Measurements from ENCODE around the gene NTM.
A peak's percentile ranks its signal among the peaks of the same experiment; 100 is the strongest.

Gene NTM

GRCh38 chr11:131504199-131504949, 134.0 kb downstream of the NTM start:
- DNase-seq (ENCODE audit: low read depth) = peak; percentile 28
- Histone ChIP-seq H3K4me3 (ENCODE audit: low read length) (no peak overlapping the region), H3K4me1 (ENCODE audit: control insufficient read depth, insufficient read depth, low read length) (no peaks in the 10 kb centered on the region), H3K9ac (ENCODE audit: low read length) (no peak overlapping the region), H3K27me3 (replicated peaks; ENCODE audit: control insufficient read depth, insufficient read depth, low read length) (peaks cover 48% of the 10 kb centered on the region), H3K36me3 (ENCODE audit: control insufficient read depth, insufficient read depth, low read length, severe bottlenecking) (no peaks in the 10 kb centered on the region), H3K9me3 (ENCODE audit: control insufficient read depth, low read length) (no peaks in the 10 kb centered on the region)

GRCh38 chr11:131506348-131506747, 135.9 kb downstream of the NTM start:
- Histone ChIP-seq H3K4me1 (ENCODE audit: control insufficient read depth, insufficient read depth, low read length) (no peaks in the 10 kb centered on the region), H3K9me3 (ENCODE audit: control insufficient read depth, low read length) (no peaks in the 10 kb centered on the region), H3K27me3 (replicated peaks; ENCODE audit: control insufficient read depth, insufficient read depth, low read length) (peaks cover 48% of the 10 kb centered on the region), H3K36me3 (ENCODE audit: control insufficient read depth, insufficient read depth, low read length, severe bottlenecking) (no peaks in the 10 kb centered on the region), H3K4me3 (ENCODE audit: low read length) (no peak overlapping the region), H3K9ac (ENCODE audit: low read length) (no peak overlapping the region)
- no peak for DNase-seq (ENCODE audit: low read depth)

- H3K36me3 ChIP-seq (ENCODE audit: control insufficient read depth, insufficient read depth, low read length, severe bottlenecking) = no peaks in the 10 kb centered on the region
- H3K4me3 ChIP-seq (ENCODE audit: low read length) = no peak overlapping the region
- no peak overlapping the region for H3K9ac ChIP-seq (ENCODE audit: low read length)
- H3K27me3 ChIP-seq (replicated peaks; ENCODE audit: control insufficient read depth, insufficient read depth, low read length) = peaks cover 20% of the 10 kb centered on the region
- DNase-seq (ENCODE audit: low read depth) = no peak
- H3K9me3 ChIP-seq (ENCODE audit: control insufficient read depth, low read length) = no peaks in the 10 kb centered on the region
- H3K4me1 ChIP-seq (ENCODE audit: control insufficient read depth, insufficient read depth, low read length) = no peaks in the 10 kb centered on the region
Measured at GRCh38 chr11:131510662-131511061, 140.2 kb downstream of the NTM start.

GRCh38 chr11:131511794-131512193, 141.4 kb downstream of the NTM start:
- Histone ChIP-seq H3K27me3 (replicated peaks; ENCODE audit: control insufficient read depth, insufficient read depth, low read length) (peaks cover 18% of the 10 kb centered on the region), H3K4me3 (ENCODE audit: low read length) (no peak overlapping the region), H3K36me3 (ENCODE audit: control insufficient read depth, insufficient read depth, low read length, severe bottlenecking) (no peaks in the 10 kb centered on the region), H3K4me1 (ENCODE audit: control insufficient read depth, insufficient read depth, low read length) (no peaks in the 10 kb centered on the region), H3K9me3 (ENCODE audit: control insufficient read depth, low read length) (no peaks in the 10 kb centered on the region), H3K9ac (ENCODE audit: low read length) (no peak overlapping the region)
- DNase-seq (ENCODE audit: low read depth) = peak; percentile 29

- Histone ChIP-seq H3K27me3 (replicated peaks; ENCODE audit: control insufficient read depth, insufficient read depth, low read length) (peaks cover 18% of the 10 kb centered on the region), H3K9ac (ENCODE audit: low read length) (no peak overlapping the region), H3K4me3 (ENCODE audit: low read length) (no peak overlapping the region), H3K4me1 (ENCODE audit: control insufficient read depth, insufficient read depth, low read length) (no peaks in the 10 kb centered on the region), H3K36me3 (ENCODE audit: control insufficient read depth, insufficient read depth, low read length, severe bottlenecking) (no peaks in the 10 kb centered on the region), H3K9me3 (ENCODE audit: control insufficient read depth, low read length) (no peaks in the 10 kb centered on the region)
- no peak for DNase-seq (ENCODE audit: low read depth)
Measured at GRCh38 chr11:131512228-131512627, 141.8 kb downstream of the NTM start.

- Histone ChIP-seq H3K27me3 (replicated peaks; ENCODE audit: control insufficient read depth, insufficient read depth, low read length) (peaks cover 23% of the 10 kb centered on the region), H3K9ac (ENCODE audit: low read length) (no peak overlapping the region), H3K36me3 (ENCODE audit: control insufficient read depth, insufficient read depth, low read length, severe bottlenecking) (no peaks in the 10 kb centered on the region), H3K9me3 (ENCODE audit: control insufficient read depth, low read length) (no peaks in the 10 kb centered on the region), H3K4me1 (ENCODE audit: control insufficient read depth, insufficient read depth, low read length) (no peaks in the 10 kb centered on the region), H3K4me3 (ENCODE audit: low read length) (no peak overlapping the region)
- DNase-seq (ENCODE audit: low read depth) = no peak
Measured at GRCh38 chr11:131514062-131514461, 143.6 kb downstream of the NTM start.

GRCh38 chr11:131518305-131518838, 148.0 kb downstream of the NTM start:
- no peaks in the 10 kb centered on the region for H3K4me1 ChIP-seq (ENCODE audit: control insufficient read depth, insufficient read depth, low read length)
- H3K4me3 ChIP-seq (ENCODE audit: low read length) = no peak overlapping the region
- H3K9ac ChIP-seq (ENCODE audit: low read length) = no peak overlapping the region
- peaks cover 19% of the 10 kb centered on the region for H3K27me3 ChIP-seq (replicated peaks; ENCODE audit: control insufficient read depth, insufficient read depth, low read length)
- H3K36me3 ChIP-seq (ENCODE audit: control insufficient read depth, insufficient read depth, low read length, severe bottlenecking) = no peaks in the 10 kb centered on the region
- DNase-seq (ENCODE audit: low read depth) = no peak
- H3K9me3 ChIP-seq (ENCODE audit: control insufficient read depth, low read length) = no peaks in the 10 kb centered on the region

- DNase-seq (ENCODE audit: low read depth) = no peak
- no peaks in the 10 kb centered on the region for H3K4me1 ChIP-seq (ENCODE audit: control insufficient read depth, insufficient read depth, low read length)
- no peak overlapping the region for H3K9ac ChIP-seq (ENCODE audit: low read length)
- H3K27me3 ChIP-seq (replicated peaks; ENCODE audit: control insufficient read depth, insufficient read depth, low read length) = peaks cover 30% of the 10 kb centered on the region
- no peaks in the 10 kb centered on the region for H3K9me3 ChIP-seq (ENCODE audit: control insufficient read depth, low read length)
- H3K36me3 ChIP-seq (ENCODE audit: control insufficient read depth, insufficient read depth, low read length, severe bottlenecking) = no peaks in the 10 kb centered on the region
- no peak overlapping the region for H3K4me3 ChIP-seq (ENCODE audit: low read length)
Measured at GRCh38 chr11:131522851-131523250, 152.4 kb downstream of the NTM start.

- no peak overlapping the region for H3K4me3 ChIP-seq (ENCODE audit: low read length)
- DNase-seq (ENCODE audit: low read depth) = no peak
- no peaks in the 10 kb centered on the region for H3K4me1 ChIP-seq (ENCODE audit: control insufficient read depth, insufficient read depth, low read length)
- no peaks in the 10 kb centered on the region for H3K9me3 ChIP-seq (ENCODE audit: control insufficient read depth, low read length)
- no peak overlapping the region for H3K9ac ChIP-seq (ENCODE audit: low read length)
- no peaks in the 10 kb centered on the region for H3K36me3 ChIP-seq (ENCODE audit: control insufficient read depth, insufficient read depth, low read length, severe bottlenecking)
- H3K27me3 ChIP-seq (replicated peaks; ENCODE audit: control insufficient read depth, insufficient read depth, low read length) = peaks cover 63% of the 10 kb centered on the region
Measured at GRCh38 chr11:131530407-131530806, 160.0 kb downstream of the NTM start.

- no peak overlapping the region for H3K9ac ChIP-seq (ENCODE audit: low read length)
Measured at GRCh38 chr11:131533149-131533548, 162.7 kb downstream of the NTM start.

GRCh38 chr11:131533998-131534397, 163.6 kb downstream of the NTM start:
- Histone ChIP-seq H3K9ac (ENCODE audit: low read length) (no peak overlapping the region), H3K27me3 (replicated peaks; ENCODE audit: control insufficient read depth, insufficient read depth, low read length) (peaks cover 69% of the 10 kb centered on the region), H3K36me3 (ENCODE audit: control insufficient read depth, insufficient read depth, low read length, severe bottlenecking) (no peaks in the 10 kb centered on the region), H3K4me3 (ENCODE audit: low read length) (no peak overlapping the region), H3K9me3 (ENCODE audit: control insufficient read depth, low read length) (no peaks in the 10 kb centered on the region), H3K4me1 (ENCODE audit: control insufficient read depth, insufficient read depth, low read length) (no peaks in the 10 kb centered on the region)
- DNase-seq (ENCODE audit: low read depth) = no peak

More at GRCh38 chr11:131533149-131533548, 162.7 kb downstream of the NTM start:
- no peak overlapping the region for H3K4me3 ChIP-seq (ENCODE audit: low read length)
- peaks cover 71% of the 10 kb centered on the region for H3K27me3 ChIP-seq (replicated peaks; ENCODE audit: control insufficient read depth, insufficient read depth, low read length)
- no peak for DNase-seq (ENCODE audit: low read depth)
- H3K4me1 ChIP-seq (ENCODE audit: control insufficient read depth, insufficient read depth, low read length) = no peaks in the 10 kb centered on the region
- no peaks in the 10 kb centered on the region for H3K36me3 ChIP-seq (ENCODE audit: control insufficient read depth, insufficient read depth, low read length, severe bottlenecking)
- no peaks in the 10 kb centered on the region for H3K9me3 ChIP-seq (ENCODE audit: control insufficient read depth, low read length)

GRCh38 chr11:131534611-131535010, 164.2 kb downstream of the NTM start:
- Histone ChIP-seq H3K9ac (ENCODE audit: low read length) (no peak overlapping the region), H3K36me3 (ENCODE audit: control insufficient read depth, insufficient read depth, low read length, severe bottlenecking) (no peaks in the 10 kb centered on the region), H3K4me1 (ENCODE audit: control insufficient read depth, insufficient read depth, low read length) (no peaks in the 10 kb centered on the region), H3K27me3 (replicated peaks; ENCODE audit: control insufficient read depth, insufficient read depth, low read length) (peaks cover 73% of the 10 kb centered on the region), H3K4me3 (ENCODE audit: low read length) (no peak overlapping the region), H3K9me3 (ENCODE audit: control insufficient read depth, low read length) (no peaks in the 10 kb centered on the region)
- DNase-seq (ENCODE audit: low read depth) = no peak

Measured in adipocyte (in vitro differentiated cells).